Measurements from ENCODE around the gene VPS33A.

VPS33A gene

DNA sequence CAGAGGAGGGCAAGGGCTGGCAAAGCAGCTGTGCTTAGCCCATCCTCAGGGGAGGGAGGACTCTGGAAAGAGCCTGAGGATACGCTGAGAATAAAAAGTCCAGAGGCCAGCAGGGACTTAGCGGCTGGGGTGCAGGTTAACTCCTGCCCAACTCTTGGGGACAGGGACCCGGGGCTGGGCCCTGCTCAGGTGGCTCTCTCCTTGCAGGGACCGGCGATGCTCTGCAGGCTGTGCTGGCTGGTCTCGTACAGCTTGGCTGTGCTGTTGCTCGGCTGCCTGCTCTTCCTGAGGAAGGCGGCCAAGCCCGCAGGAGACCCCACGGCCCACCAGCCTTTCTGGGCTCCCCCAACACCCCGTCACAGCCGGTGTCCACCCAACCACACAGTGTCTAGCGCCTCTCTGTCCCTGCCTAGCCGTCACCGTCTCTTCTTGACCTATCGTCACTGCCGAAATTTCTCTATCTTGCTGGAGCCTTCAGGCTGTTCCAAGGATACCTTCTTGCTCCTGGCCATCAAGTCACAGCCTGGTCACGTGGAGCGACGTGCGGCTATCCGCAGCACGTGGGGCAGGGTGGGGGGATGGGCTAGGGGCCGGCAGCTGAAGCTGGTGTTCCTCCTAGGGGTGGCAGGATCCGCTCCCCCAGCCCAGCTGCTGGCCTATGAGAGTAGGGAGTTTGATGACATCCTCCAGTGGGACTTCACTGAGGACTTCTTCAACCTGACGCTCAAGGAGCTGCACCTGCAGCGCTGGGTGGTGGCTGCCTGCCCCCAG, 60.0 kb downstream of the VPS33A start:
- H2AFZ ChIP-seq (ENCODE audit: low read length): no peak overlapping the region
- H4K20me1 ChIP-seq (ENCODE audit: insufficient read depth, low read length): no peaks in the 10 kb centered on the region
- no peak for TF ChIP-seq EZH2 (IDR thresholded peaks at IDR 0.05; ENCODE audit: borderline replicate concordance, low read length)
- TF ChIP-seq, protein P1, sequence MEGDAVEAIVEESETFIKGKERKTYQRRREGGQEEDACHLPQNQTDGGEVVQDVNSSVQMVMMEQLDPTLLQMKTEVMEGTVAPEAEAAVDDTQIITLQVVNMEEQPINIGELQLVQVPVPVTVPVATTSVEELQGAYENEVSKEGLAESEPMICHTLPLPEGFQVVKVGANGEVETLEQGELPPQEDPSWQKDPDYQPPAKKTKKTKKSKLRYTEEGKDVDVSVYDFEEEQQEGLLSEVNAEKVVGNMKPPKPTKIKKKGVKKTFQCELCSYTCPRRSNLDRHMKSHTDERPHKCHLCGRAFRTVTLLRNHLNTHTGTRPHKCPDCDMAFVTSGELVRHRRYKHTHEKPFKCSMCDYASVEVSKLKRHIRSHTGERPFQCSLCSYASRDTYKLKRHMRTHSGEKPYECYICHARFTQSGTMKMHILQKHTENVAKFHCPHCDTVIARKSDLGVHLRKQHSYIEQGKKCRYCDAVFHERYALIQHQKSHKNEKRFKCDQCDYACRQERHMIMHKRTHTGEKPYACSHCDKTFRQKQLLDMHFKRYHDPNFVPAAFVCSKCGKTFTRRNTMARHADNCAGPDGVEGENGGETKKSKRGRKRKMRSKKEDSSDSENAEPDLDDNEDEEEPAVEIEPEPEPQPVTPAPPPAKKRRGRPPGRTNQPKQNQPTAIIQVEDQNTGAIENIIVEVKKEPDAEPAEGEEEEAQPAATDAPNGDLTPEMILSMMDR (IDR thresholded peaks at IDR 0.05; ENCODE audit: low read length): no peak

DNA sequence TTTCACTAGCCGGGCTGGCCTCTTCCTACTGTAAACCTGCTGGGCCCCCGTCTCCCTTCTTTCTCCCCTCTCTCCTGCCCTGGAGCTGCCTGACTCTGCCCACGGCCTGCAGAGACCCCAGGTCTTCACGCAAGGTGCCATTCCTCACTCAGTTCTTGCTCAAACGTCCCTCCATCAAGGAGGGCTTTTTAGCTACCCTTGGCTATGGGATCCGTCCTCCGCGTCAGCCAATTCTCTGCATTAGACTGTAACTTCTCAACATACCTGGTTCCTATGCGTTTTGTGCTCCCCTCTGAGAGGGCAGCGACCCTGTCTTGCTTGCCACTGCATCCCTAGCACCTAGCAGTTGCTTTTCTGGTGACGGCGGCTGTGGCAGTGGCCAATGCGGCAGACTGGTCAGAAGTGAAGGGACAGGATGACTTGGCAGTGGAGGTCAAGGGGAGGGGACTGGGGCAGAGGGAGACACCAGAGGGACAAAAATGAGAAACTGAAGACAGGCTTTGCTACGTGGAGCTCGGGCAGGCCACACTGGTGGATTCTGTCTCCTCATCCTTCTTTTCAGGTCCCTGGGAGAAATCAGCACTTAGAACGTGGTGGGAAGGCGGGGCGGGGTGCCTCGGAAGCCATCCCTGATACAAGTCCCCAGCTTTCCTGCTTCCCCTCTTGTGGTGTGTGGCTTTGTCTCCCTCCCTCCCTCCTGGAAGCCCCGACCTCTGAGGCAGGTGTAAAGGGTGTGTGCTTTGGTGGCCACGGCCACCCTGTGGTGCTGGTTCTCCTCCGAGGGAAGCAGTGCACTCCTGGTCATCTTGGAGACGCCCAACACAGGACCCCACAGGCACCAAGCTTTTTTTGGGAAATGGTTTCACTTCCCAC, 61.0 kb downstream of the VPS33A start:
- peak overlapping the region; percentile 74; the same call in 1 of the 2 replicates for H3K4me2 ChIP-seq (ENCODE audit: low read length)
- no peaks in the 10 kb centered on the region for H3K9me3 ChIP-seq (ENCODE audit: low read length)

More for the DNA sequence above, 60.0 kb downstream of the VPS33A start:
- Histone ChIP-seq H3K27ac (ENCODE audit: low read depth, low read length, poor library complexity, severe bottlenecking) (no peak overlapping the region), H3K4me3 (ENCODE audit: low read depth, low read length, poor library complexity, severe bottlenecking) (no peak overlapping the region), H3K36me3 (ENCODE audit: insufficient read depth, low read length) (peaks cover 39% of the 10 kb centered on the region), H3K4me2 (ENCODE audit: low read length) (no peak overlapping the region), H3K79me2 (ENCODE audit: insufficient read depth, low read length) (no peaks in the 10 kb centered on the region), H3K9me3 (ENCODE audit: low read length) (no peaks in the 10 kb centered on the region), H3F3A (ENCODE audit: insufficient read depth, low read length) (no peaks in the 10 kb centered on the region), H3K9me2 (ENCODE audit: low read depth, low read length) (no peaks in the 10 kb centered on the region), H3K9ac (ENCODE audit: low read length) (no peak overlapping the region), H3K27me3 (ENCODE audit: insufficient read depth, low read length) (no peaks in the 10 kb centered on the region), H3K4me1 (ENCODE audit: insufficient read depth, low read length, severe bottlenecking) (peaks cover 17% of the 10 kb centered on the region)

More for the DNA sequence above, 61.0 kb downstream of the VPS33A start:
- TF ChIP-seq, protein P1 (IDR thresholded peaks at IDR 0.05; ENCODE audit: low read length): no peak
- no peak for TF ChIP-seq EZH2 (IDR thresholded peaks at IDR 0.05; ENCODE audit: borderline replicate concordance, low read length)
- Histone ChIP-seq H3F3A (ENCODE audit: insufficient read depth, low read length) (no peaks in the 10 kb centered on the region), H3K79me2 (ENCODE audit: insufficient read depth, low read length) (no peaks in the 10 kb centered on the region), H3K4me1 (ENCODE audit: insufficient read depth, low read length, severe bottlenecking) (peaks cover 17% of the 10 kb centered on the region), H3K27me3 (ENCODE audit: insufficient read depth, low read length) (no peaks in the 10 kb centered on the region; the same call in 1 of the 2 replicates), H3K4me3 (ENCODE audit: low read depth, low read length, poor library complexity, severe bottlenecking) (no peak overlapping the region), H3K36me3 (ENCODE audit: insufficient read depth, low read length) (peaks cover 35% of the 10 kb centered on the region), H3K9ac (ENCODE audit: low read length) (no peak overlapping the region), H3K9me2 (ENCODE audit: low read depth, low read length) (no peaks in the 10 kb centered on the region), H4K20me1 (ENCODE audit: insufficient read depth, low read length) (no peaks in the 10 kb centered on the region), H3K27ac (ENCODE audit: low read depth, low read length, poor library complexity, severe bottlenecking) (no peak overlapping the region), H2AFZ (ENCODE audit: low read length) (no peak overlapping the region)
